IMR-90 (cell line): Measurements from ENCODE around the gene ARL4C. TPM values are rescaled to one million over a fixed set of nuclear protein-coding genes. Genes with fewer than 3 reads are reported as not detected.

Source experiments
- ATAC-seq: fragments of 200-7000 bp; cut with Tn5 transposase; 2 replicates; pipeline ENCODE4 v1.9.1; 2020; ENCODE audit warnings: low read depth, mild to moderate bottlenecking, moderate library complexity
- BruUV-seq: library from RNA; stranded (reverse); fragments of 400-500 nt; replicated peaks from 2 replicates; lab custom pipeline; 2021; lab: Mats Ljungman, UMichigan
- CTCF ChIA-PET: fragments of 300-600 bp; formaldehyde crosslinking; extraction: SDS; loops from one replicate; lab custom pipeline; 2021; ENCODE audit warnings: antibody characterized with exemption; lab: Yijun Ruan, JAX
- POLR2A ChIA-PET: fragments of 300-600 bp; sonication (Branson Sonifier 250); formaldehyde crosslinking; loops from one replicate; lab custom pipeline; 2022; ENCODE audit warnings: antibody characterized with exemption; ENCODE audit not compliant: unreplicated experiment; lab: Charles Lee
- DNase-seq: peaks from one replicate; pipeline ENCODE4 v3.0.0; 2013
- H2AFZ ChIP-seq: replicated peaks from 2 replicates; pipeline ENCODE3; 2013; ENCODE audit warnings: low read length, mild to moderate bottlenecking; ENCODE audit not compliant: poor library complexity
- H2AK5ac ChIP-seq: 2 replicates; pipeline ENCODE4 v1.6.1; 2013; ENCODE audit warnings: low read depth, low read length, inconsistent platforms
- H2AK9ac ChIP-seq: replicated peaks from 2 replicates; pipeline ENCODE3; 2013; ENCODE audit warnings: mild to moderate bottlenecking, low read depth, low read length, moderate library complexity; ENCODE audit not compliant: poor library complexity
- H2BK120ac ChIP-seq: 2 replicates; pipeline ENCODE4 v1.6.1; 2013; ENCODE audit warnings: low read depth, low read length, inconsistent platforms
- H2BK15ac ChIP-seq: 3 replicates; pipeline ENCODE4 v1.6.1; 2013; ENCODE audit warnings: low read depth, low read length, inconsistent platforms
- H2BK20ac ChIP-seq: 2 replicates; pipeline ENCODE4 v1.6.1; 2013; ENCODE audit warnings: low read depth, mild to moderate bottlenecking, inconsistent platforms, low read length, moderate library complexity
- H2BK5ac ChIP-seq: 2 replicates; pipeline ENCODE4 v1.6.1; 2013; ENCODE audit warnings: mild to moderate bottlenecking, low read depth, low read length, inconsistent platforms; ENCODE audit not compliant: poor library complexity, severe bottlenecking
- H3K14ac ChIP-seq: replicated peaks from 2 replicates; pipeline ENCODE4 v1.6.1; 2013; ENCODE audit warnings: low read depth, low read length, inconsistent platforms
- H3K18ac ChIP-seq: 2 replicates; pipeline ENCODE4 v1.6.1; 2013; ENCODE audit warnings: low read depth, low read length, control low read depth
- H3K23ac ChIP-seq: 2 replicates; pipeline ENCODE4 v1.6.1; 2013; ENCODE audit warnings: low read depth, low read length, inconsistent platforms
- H3K27ac ChIP-seq: 2 replicates; pipeline ENCODE4 v1.5.1; 2013; ENCODE audit warnings: mild to moderate bottlenecking, control low read depth, low read length; ENCODE audit not compliant: insufficient read depth
- H3K27me3 ChIP-seq: 2 replicates; pipeline ENCODE4 v1.6.1; 2013; ENCODE audit warnings: low read length; ENCODE audit not compliant: control insufficient read depth, insufficient read depth
- H3K36me3 ChIP-seq: 2 replicates; pipeline ENCODE4 v1.6.1; 2013; ENCODE audit warnings: low read length, mixed read lengths; ENCODE audit not compliant: control insufficient read depth, insufficient read depth
- H3K4ac ChIP-seq: 2 replicates; pipeline ENCODE4 v1.6.1; 2013; ENCODE audit warnings: low read depth, low read length, inconsistent platforms
- H3K4me1 ChIP-seq: 2 replicates; pipeline ENCODE4 v1.6.1; 2013; ENCODE audit warnings: low read length, mixed read lengths; ENCODE audit not compliant: control insufficient read depth, insufficient read depth
- H3K4me2 ChIP-seq: 2 replicates; pipeline ENCODE4 v1.6.1; 2013; ENCODE audit warnings: low read depth, mild to moderate bottlenecking, control low read depth, low read length, moderate library complexity
- H3K4me3 ChIP-seq: 2 replicates; pipeline ENCODE4 v1.5.1; 2013; ENCODE audit warnings: low read depth, mild to moderate bottlenecking, control low read depth, low read length, moderate library complexity; ENCODE audit not compliant: insufficient read depth
- H3K56ac ChIP-seq: 2 replicates; pipeline ENCODE4 v1.6.1; 2013; ENCODE audit warnings: low read length, inconsistent platforms; ENCODE audit not compliant: insufficient read depth; ENCODE audit errors: extremely low read depth
- H3K79me1 ChIP-seq, 2 experiments: 2 replicates each; pipeline ENCODE4 v1.6.1; 2013; ENCODE audit warnings: low read length in 2 of 2, inconsistent platforms in 1 of 2, low read depth in 1 of 2
- H3K9ac ChIP-seq: 2 replicates; pipeline ENCODE4 v1.6.1; 2013; ENCODE audit warnings: low read depth, low read length, control low read depth
- H3K9me1 ChIP-seq: 2 replicates; pipeline ENCODE4 v1.6.1; 2013; ENCODE audit warnings: low read length, inconsistent platforms; ENCODE audit not compliant: insufficient read depth
- H3K9me3 ChIP-seq: 2 replicates; pipeline ENCODE4 v1.6.1; 2013; ENCODE audit warnings: low read length; ENCODE audit not compliant: control insufficient read depth, insufficient read depth
- H4K20me1 ChIP-seq: 2 replicates; pipeline ENCODE4 v1.6.1; 2013; ENCODE audit warnings: low read length, inconsistent platforms; ENCODE audit not compliant: insufficient read depth
- H4K5ac ChIP-seq: 2 replicates; pipeline ENCODE4 v1.6.1; 2013; ENCODE audit warnings: mild to moderate bottlenecking, low read depth, low read length, control low read depth
- H4K8ac ChIP-seq, 2 experiments: 2 replicates each; pipeline ENCODE4 v1.6.1; 2013; ENCODE audit warnings: low read depth in 2 of 2, low read length in 2 of 2, control low read depth in 1 of 2, inconsistent platforms in 1 of 2
- H4K91ac ChIP-seq: 2 replicates; pipeline ENCODE4 v1.6.1; 2013; ENCODE audit warnings: low read depth, low read length, inconsistent platforms; ENCODE audit not compliant: insufficient read depth
- BHLHE40 ChIP-seq: fragments of 150-350 bp; IDR thresholded peaks from 2 replicates; pipeline ENCODE4 v1.6.1; 2016; ENCODE audit warnings: mild to moderate bottlenecking, low read depth, low read length
- CEBPB ChIP-seq: IDR thresholded peaks from 2 replicates; pipeline ENCODE4 v1.6.1; 2012; ENCODE audit warnings: low read depth, low read length, improper control_type of control experiment
- CHD1 ChIP-seq: IDR thresholded peaks from 2 replicates; pipeline ENCODE4 v1.6.1; 2012; ENCODE audit warnings: low read depth, low read length, improper control_type of control experiment
- CTCF ChIP-seq: conservative IDR thresholded peaks from 2 replicates; pipeline ENCODE4 v1.5.1; 2012; ENCODE audit warnings: mild to moderate bottlenecking, low read depth, low read length, improper control_type of control experiment
- ELK1 ChIP-seq: fragments of 150-350 bp; IDR thresholded peaks from 2 replicates; pipeline ENCODE4 v1.6.1; 2016; ENCODE audit warnings: low read depth, mild to moderate bottlenecking, low read length, moderate library complexity, borderline replicate concordance
- FOS ChIP-seq: fragments of 150-350 bp; IDR thresholded peaks from 2 replicates; pipeline ENCODE4 v1.6.1; 2016; ENCODE audit warnings: low read depth, low read length
- MAFK ChIP-seq: IDR thresholded peaks from 2 replicates; pipeline ENCODE4 v1.6.1; 2012; ENCODE audit warnings: low read depth, low read length, improper control_type of control experiment
- MAZ ChIP-seq: IDR thresholded peaks from 2 replicates; pipeline ENCODE4 v1.6.1; 2012; ENCODE audit warnings: low read depth, mild to moderate bottlenecking, low read length, improper control_type of control experiment, moderate library complexity, borderline replicate concordance
- MXI1 ChIP-seq: IDR thresholded peaks from 2 replicates; pipeline ENCODE4 v1.6.1; 2012; ENCODE audit warnings: low read depth, mild to moderate bottlenecking, low read length, moderate library complexity, borderline replicate concordance
- NFE2L2 ChIP-seq: fragments of 150-350 bp; IDR thresholded peaks from 2 replicates; pipeline ENCODE4 v1.6.1; 2016; ENCODE audit warnings: low read depth, mild to moderate bottlenecking, low read length
- POLR2A ChIP-seq: IDR thresholded peaks from 2 replicates; pipeline ENCODE4 v1.6.1; 2012; ENCODE audit warnings: mild to moderate bottlenecking, low read depth, low read length
- RAD21 ChIP-seq: IDR thresholded peaks from 2 replicates; pipeline ENCODE4 v1.6.1; 2012; ENCODE audit warnings: low read length, improper control_type of control experiment
- RCOR1 ChIP-seq: IDR thresholded peaks from 2 replicates; pipeline ENCODE4 v1.6.1; 2012; ENCODE audit warnings: mild to moderate bottlenecking, low read length, improper control_type of control experiment; ENCODE audit not compliant: insufficient replicate concordance
- RFX5 ChIP-seq: IDR thresholded peaks from 2 replicates; pipeline ENCODE4 v1.8.0; 2012; ENCODE audit warnings: low read depth, mild to moderate bottlenecking, low read length, moderate library complexity
- SMC3 ChIP-seq: fragments of 150-350 bp; IDR thresholded peaks from 2 replicates; pipeline ENCODE4 v1.6.1; 2016; ENCODE audit warnings: low read depth, mild to moderate bottlenecking, antibody characterized with exemption, low read length, moderate library complexity
- USF2 ChIP-seq: fragments of 150-350 bp; IDR thresholded peaks from 2 replicates; pipeline ENCODE4 v1.6.1; 2017; ENCODE audit warnings: mild to moderate bottlenecking, antibody characterized with exemption, low read length, low read depth
- WGBS, 2 experiments: methylation state at CpG; one replicate each; pipeline versions ENCODE4 v1.1.5 to v1.1.7; 2013; ENCODE audit warnings: missing lambda C conversion rate in 2 of 2; ENCODE audit not compliant: insufficient read length in 1 of 2; ENCODE audit errors: extremely low coverage in 2 of 2; 5-methylcytosine and 5-hydroxymethylcytosine counted together
- dilution Hi-C: fragments of 300-500 bp; cut with HindIII; formaldehyde crosslinking; loops from one replicate; pipeline ENCODE4 v1.14.3; 2018; ENCODE audit warnings: low sequenced_read_pairs; ENCODE audit not compliant: unreplicated experiment
- in situ Hi-C: fragments of 300-500 bp; cut with MboI; formaldehyde crosslinking; loops from 3 replicates; pipeline ENCODE4 v1.14.3; 2019; ENCODE audit warnings: low sequenced_read_pairs, inconsistent platforms, mixed read lengths
- intact Hi-C: fragments of 100-400 bp; cut with micrococcal nuclease; formaldehyde crosslinking; loops from 2 replicates; pipeline ENCODE4 v1.10.0; 2022
- polyA plus RNA-seq, 3 experiments: library from polyadenylated mRNA; depleted of rRNA; stranded (reverse); fragments of >200 nt; gene quantifications; 2 replicates each; pipeline ENCODE4 v1.2.3, GENCODE V29; 2012; ENCODE audit warnings: low replicate concordance in 1 of 3
- total RNA-seq: library from RNA; depleted of rRNA; stranded (reverse); fragments of >200 nt; gene quantifications from 2 replicates; pipeline ENCODE4 v1.2.3, GENCODE V29; 2012

ARL4C gene
- total and polyA plus RNA-seq, 2 of the 4 experiments (the other 2 are of a cell fraction): 7.7 to 8.2 TPM

- H2AK5ac ChIP-seq: no peak overlapping the region
- H3K27me3 ChIP-seq: peaks cover 49% of the 10 kb centered on the region
- CTCF ChIA-PET: no interaction called here
- no peak overlapping the region for H4K8ac ChIP-seq
- H3K4ac ChIP-seq: no peak overlapping the region
- no peak overlapping the region for H3K4me2 ChIP-seq
- no peaks in the 10 kb centered on the region for H3K36me3 ChIP-seq
- H2BK15ac ChIP-seq: no peak overlapping the region
- in situ Hi-C loops: loop anchor here (25.0 kb wide), 1 partner anchor 1054 kb away; no protein-coding TSS in a partner anchor
- no peaks in the 10 kb centered on the region for H4K20me1 ChIP-seq
- no peak overlapping the region for H4K5ac ChIP-seq
- dilution Hi-C loops: no loop called here
- H2AK9ac ChIP-seq: no peak overlapping the region
- TF ChIP-seq MAFK (no peak), MXI1 (no peak), CHD1 (no peak), FOS (no peak), NFE2L2 (no peak), BHLHE40 (no peak), USF2 (no peak), POLR2A (no peak), CEBPB (no peak), RCOR1 (no peak), RAD21 (no peak), SMC3 (no peak), MAZ (no peak), ELK1 (no peak), CTCF (no peak), RFX5 (no peak)
- intact Hi-C loops: no loop called here
- WGBS, 2 experiments: no CpG with 5 or more reads among the region's 9 CpGs
- ATAC-seq (no peak), DNase-seq (no peak)
- no TSS peak for BruUV-seq
- H2BK120ac ChIP-seq: no peak overlapping the region
- no peak overlapping the region for H3K23ac ChIP-seq
- H3K9me3 ChIP-seq: no peaks in the 10 kb centered on the region; the same call in 1 of the 2 replicates
- H2BK5ac ChIP-seq: no peak overlapping the region
- H2BK20ac ChIP-seq: no peak overlapping the region
- POLR2A ChIA-PET: no interaction called here
- no peak overlapping the region for H3K14ac ChIP-seq
- no peak overlapping the region for H3K9ac ChIP-seq
- H4K91ac ChIP-seq: no peak overlapping the region
- no peak overlapping the region for H3K27ac ChIP-seq
- no peak overlapping the region for H2AFZ ChIP-seq
- no peaks in the 10 kb centered on the region for H3K4me1 ChIP-seq
- H3K18ac ChIP-seq: no peak overlapping the region
- no peak overlapping the region for H3K4me3 ChIP-seq
- H3K9me1 ChIP-seq: peaks cover 3% of the 10 kb centered on the region; the same call in 1 of the 2 replicates
- H3K56ac ChIP-seq: no peak overlapping the region
- H3K79me1 ChIP-seq: no peaks in the 10 kb centered on the region
These were observed 36.7 kb upstream of the ARL4C start for GRCh38 chr2:234533626-234534025.
